Right atrium auricular region (tissue), 2 donors: ENCODE results near the gene HOXB4. TPM values are rescaled to one million over a fixed set of nuclear protein-coding genes. Genes with fewer than 3 reads are reported as not detected.

Experiments used
- DNase-seq: peaks from one replicate; pipeline ENCODE4 v3.0.0-alpha.2; 2019; ENCODE audit warnings: low spot score
- H3K27ac ChIP-seq, 2 donors: fragments of 200-600 bp; sonication (generic); 1 replicate in 1 of 2; 2 replicates in 1 of 2; pipeline ENCODE4 v1.5.1; 2016 to 2019
- H3K27me3 ChIP-seq, 2 donors: fragments of 200-600 bp; sonication (generic); one replicate each; pipeline versions ENCODE4 v1.5.1 to v1.6.0; 2017 to 2019
- H3K36me3 ChIP-seq: fragments of 200-600 bp; sonication (generic); one replicate; pipeline ENCODE4 v1.5.1; 2016
- H3K4me1 ChIP-seq, 2 donors: fragments of 200-600 bp; sonication (generic); one replicate each; pipeline versions ENCODE4 v1.5.1 to v1.6.0; 2017 to 2019
- H3K4me3 ChIP-seq, 2 donors: fragments of 200-600 bp; sonication (generic); 1 replicate in 1 of 2; 2 replicates in 1 of 2; pipeline ENCODE4 v1.5.1; 2017 to 2019; ENCODE audit warnings: mild to moderate bottlenecking in 1 of 2, moderate library complexity in 1 of 2
- H3K9me3 ChIP-seq, 2 donors: fragments of 200-600 bp; sonication (generic); one replicate each; pipeline ENCODE4 v1.5.1; 2019
- total RNA-seq, 2 donors: library from RNA; depleted of rRNA; stranded (reverse); fragments of >200 nt; gene quantifications; one replicate each; pipeline ENCODE4 v1.1.0, GENCODE V29; 2016
- TF ChIP-seq, protein P1 (sequence below), 2 donors: fragments of 200-600 bp; sonication (generic); IDR thresholded peaks; one replicate each; pipeline ENCODE4 v1.5.1; 2019; ENCODE audit warnings: antibody characterized with exemption in 2 of 2

The HOXB4 gene
- total RNA-seq, 2 donors from 2014 or later = 0.52 to 1.0 TPM

GRCh38 chr17:48566717-48567116 lies 11.4 kb downstream of the HOXB4 start:
- no peak for DNase-seq
- no peaks in the 10 kb centered on the region for H3K36me3 ChIP-seq
- H3K4me1 ChIP-seq = peaks cover 0 to 8% of the 10 kb centered on the region in 2 donors
- TF ChIP-seq, protein P1, sequence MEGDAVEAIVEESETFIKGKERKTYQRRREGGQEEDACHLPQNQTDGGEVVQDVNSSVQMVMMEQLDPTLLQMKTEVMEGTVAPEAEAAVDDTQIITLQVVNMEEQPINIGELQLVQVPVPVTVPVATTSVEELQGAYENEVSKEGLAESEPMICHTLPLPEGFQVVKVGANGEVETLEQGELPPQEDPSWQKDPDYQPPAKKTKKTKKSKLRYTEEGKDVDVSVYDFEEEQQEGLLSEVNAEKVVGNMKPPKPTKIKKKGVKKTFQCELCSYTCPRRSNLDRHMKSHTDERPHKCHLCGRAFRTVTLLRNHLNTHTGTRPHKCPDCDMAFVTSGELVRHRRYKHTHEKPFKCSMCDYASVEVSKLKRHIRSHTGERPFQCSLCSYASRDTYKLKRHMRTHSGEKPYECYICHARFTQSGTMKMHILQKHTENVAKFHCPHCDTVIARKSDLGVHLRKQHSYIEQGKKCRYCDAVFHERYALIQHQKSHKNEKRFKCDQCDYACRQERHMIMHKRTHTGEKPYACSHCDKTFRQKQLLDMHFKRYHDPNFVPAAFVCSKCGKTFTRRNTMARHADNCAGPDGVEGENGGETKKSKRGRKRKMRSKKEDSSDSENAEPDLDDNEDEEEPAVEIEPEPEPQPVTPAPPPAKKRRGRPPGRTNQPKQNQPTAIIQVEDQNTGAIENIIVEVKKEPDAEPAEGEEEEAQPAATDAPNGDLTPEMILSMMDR (IDR thresholded peaks at IDR 0.05) = no peak
- H3K27me3 ChIP-seq = peaks cover 0 to 18% of the 10 kb centered on the region in 2 donors
- H3K4me3 ChIP-seq = no peak overlapping the region
- no peaks in the 10 kb centered on the region for H3K9me3 ChIP-seq
- no peak overlapping the region for H3K27ac ChIP-seq

DNA sequence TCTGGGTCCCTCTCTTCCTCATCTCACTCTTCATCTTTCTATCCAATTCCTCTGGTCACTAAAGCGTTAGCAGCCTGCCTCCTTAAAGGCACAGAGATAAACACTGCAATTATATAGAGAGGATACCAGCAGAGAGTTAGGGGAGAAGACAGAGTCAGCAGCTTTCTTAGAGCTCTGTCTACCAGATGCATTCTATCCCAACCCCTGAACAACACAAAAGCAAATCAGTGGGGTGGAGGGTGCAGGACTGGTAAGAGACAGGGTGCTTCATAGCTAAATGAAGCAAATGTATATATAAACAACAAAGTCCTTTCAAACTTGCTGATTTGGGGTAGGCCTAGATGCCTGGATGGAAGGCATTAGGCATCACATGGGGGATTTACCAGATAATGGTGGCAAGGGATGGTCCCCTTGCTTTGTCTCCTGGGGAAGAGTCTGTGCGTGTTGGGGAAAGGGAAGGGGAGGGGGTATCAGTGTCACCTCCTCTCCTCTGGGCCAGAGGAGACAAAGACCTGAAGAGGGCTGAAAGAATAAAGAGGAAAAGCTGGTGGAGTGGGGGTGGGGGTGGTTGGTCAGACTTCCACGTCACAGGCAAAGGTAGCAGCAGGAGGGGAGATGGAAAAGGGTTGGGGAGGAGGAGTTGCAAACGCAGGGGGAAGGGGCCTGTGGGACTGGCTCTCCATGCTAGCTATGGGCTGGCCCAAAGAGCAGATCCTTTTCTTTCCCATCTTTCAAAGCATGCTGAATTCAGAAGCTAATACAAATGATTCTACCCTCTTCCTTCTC lies 12.0 kb downstream of the HOXB4 start:
- Histone ChIP-seq H3K27ac (no peak overlapping the region), H3K4me1 (peaks cover 0 to 8% of the 10 kb centered on the region in 2 donors), H3K27me3 (peaks cover 0 to 18% of the 10 kb centered on the region in 2 donors), H3K36me3 (no peaks in the 10 kb centered on the region), H3K9me3 (no peaks in the 10 kb centered on the region), H3K4me3 (no peak overlapping the region)
- DNase-seq = no peak
- TF ChIP-seq, protein P1 (IDR thresholded peaks at IDR 0.05) = no peak

GRCh38 chr17:48565022-48565554 lies 13.1 kb downstream of the HOXB4 start:
- H3K36me3 ChIP-seq = no peaks in the 10 kb centered on the region
- H3K27me3 ChIP-seq = peaks cover 0 to 18% of the 10 kb centered on the region in 2 donors
- DNase-seq = no peak
- TF ChIP-seq, protein P1 (IDR thresholded peaks at IDR 0.05) = no peak
- H3K4me3 ChIP-seq = peak overlapping the region in 1 of 2 donors; percentile 34
- H3K4me1 ChIP-seq = peaks cover 0 to 8% of the 10 kb centered on the region in 2 donors
- H3K9me3 ChIP-seq = no peaks in the 10 kb centered on the region
- no peak overlapping the region for H3K27ac ChIP-seq

- H3K27me3 ChIP-seq = peaks cover 0 to 18% of the 10 kb centered on the region in 2 donors
- no peaks in the 10 kb centered on the region for H3K36me3 ChIP-seq
- TF ChIP-seq, protein P1 (IDR thresholded peaks at IDR 0.05) = no peak
- H3K4me3 ChIP-seq = peak overlapping the region; percentile 34 to 51
- no peak for DNase-seq
- H3K27ac ChIP-seq = peak overlapping the region; percentile 31 to 65
- H3K4me1 ChIP-seq = peaks cover 0 to 8% of the 10 kb centered on the region in 2 donors
- H3K9me3 ChIP-seq = no peaks in the 10 kb centered on the region
These were observed 13.7 kb downstream of the HOXB4 start for GRCh38 chr17:48564188-48565021.

DNA sequence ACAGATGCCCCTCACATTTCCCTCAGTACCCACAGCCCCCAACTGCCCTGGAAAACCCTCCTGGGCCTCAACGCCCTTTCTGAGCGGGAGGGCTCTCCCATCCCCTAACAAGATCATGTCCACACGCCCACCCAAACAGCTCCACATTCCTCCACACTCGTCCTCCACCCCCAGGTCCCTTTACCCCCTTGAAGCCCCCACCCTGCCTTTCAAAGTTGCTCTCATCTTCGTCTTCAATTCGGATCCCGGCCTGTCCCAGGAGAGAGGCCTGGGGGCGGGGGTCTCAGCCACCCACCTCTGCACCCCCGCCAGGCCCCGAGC lies 14.3 kb downstream of the HOXB4 start:
- Histone ChIP-seq H3K36me3 (no peaks in the 10 kb centered on the region), H3K27me3 (peaks cover 0 to 12% of the 10 kb centered on the region in 2 donors), H3K9me3 (no peaks in the 10 kb centered on the region), H3K4me3 (peak overlapping the region; percentile 34 to 51), H3K4me1 (peaks cover 0 to 8% of the 10 kb centered on the region in 2 donors), H3K27ac (no peak overlapping the region)
- DNase-seq = no peak
- TF ChIP-seq, protein P1 (IDR thresholded peaks at IDR 0.05) = no peak
